H9 (cell line): ENCODE measurements around the gene SCML2. TPM values are rescaled to one million over a fixed set of nuclear protein-coding genes. Genes with fewer than 3 reads are reported as not detected.

Source experiments
- DNase-seq: peaks from one replicate; pipeline ENCODE4 v3.0.0-alpha.2; 2017
- H2AFZ ChIP-seq: one replicate; pipeline ENCODE4 v1.6.1; 2013; ENCODE audit warnings: mild to moderate bottlenecking, low read length, control low read depth, moderate library complexity
- H2AK5ac ChIP-seq: 2 replicates; pipeline ENCODE4 v1.6.1; 2013; ENCODE audit warnings: low read length, control low read depth, mixed read lengths; ENCODE audit not compliant: insufficient read length
- H2BK120ac ChIP-seq: one replicate; pipeline ENCODE4 v1.6.1; 2013; ENCODE audit warnings: low read depth, mild to moderate bottlenecking, low read length, control low read depth, inconsistent platforms; ENCODE audit not compliant: poor library complexity, severe bottlenecking
- H2BK12ac ChIP-seq: 2 replicates; pipeline ENCODE4 v1.6.1; 2013; ENCODE audit warnings: low read length, control low read depth, mixed read lengths, low read depth; ENCODE audit not compliant: insufficient read length
- H2BK15ac ChIP-seq: 2 replicates; pipeline ENCODE4 v1.6.1; 2013; ENCODE audit warnings: low read depth, low read length, control low read depth
- H2BK20ac ChIP-seq: one replicate; pipeline ENCODE4 v1.6.1; 2013; ENCODE audit warnings: low read depth, mild to moderate bottlenecking, low read length, control low read depth, inconsistent platforms; ENCODE audit not compliant: poor library complexity, severe bottlenecking
- H2BK5ac ChIP-seq: 2 replicates; pipeline ENCODE4 v1.6.1; 2013; ENCODE audit warnings: low read length, control low read depth, mixed read lengths; ENCODE audit not compliant: insufficient read length
- H3K14ac ChIP-seq: 2 replicates; pipeline ENCODE4 v1.6.1; 2013; ENCODE audit warnings: low read length, control low read depth; ENCODE audit not compliant: insufficient read depth
- H3K18ac ChIP-seq: 2 replicates; pipeline ENCODE4 v1.6.1; 2013; ENCODE audit warnings: low read depth, mild to moderate bottlenecking, mixed read lengths, low read length, control low read depth; ENCODE audit not compliant: insufficient read length
- H3K23ac ChIP-seq: 2 replicates; pipeline ENCODE4 v1.6.1; 2013; ENCODE audit warnings: low read length, control low read depth, mixed read lengths, low read depth; ENCODE audit not compliant: insufficient read length
- H3K23me2 ChIP-seq: 2 replicates; pipeline ENCODE4 v1.6.1; 2013; ENCODE audit warnings: low read depth, mild to moderate bottlenecking, mixed read lengths, low read length, control low read depth; ENCODE audit not compliant: insufficient read length, poor library complexity, severe bottlenecking
- H3K27ac ChIP-seq: 2 replicates; pipeline ENCODE4 v1.5.1; 2013; ENCODE audit warnings: low read length, control low read depth, mixed read lengths, low read depth; ENCODE audit not compliant: insufficient read length
- H3K27me3 ChIP-seq: 2 replicates; pipeline ENCODE4 v1.6.1; 2013; ENCODE audit warnings: low read length, control low read depth, inconsistent platforms; ENCODE audit not compliant: insufficient read depth
- H3K4ac ChIP-seq: 2 replicates; pipeline ENCODE4 v1.6.1; 2013; ENCODE audit warnings: low read depth, mild to moderate bottlenecking, control low read depth, inconsistent platforms, low read length, moderate library complexity
- H3K4me1 ChIP-seq: 2 replicates; pipeline ENCODE4 v1.6.1; 2013; ENCODE audit warnings: low read length, control low read depth, inconsistent platforms; ENCODE audit not compliant: insufficient read depth
- H3K4me2 ChIP-seq: 2 replicates; pipeline ENCODE4 v1.6.1; 2013; ENCODE audit warnings: low read length, control low read depth, mixed read lengths; ENCODE audit not compliant: insufficient read length, insufficient read depth
- H3K56ac ChIP-seq: 2 replicates; pipeline ENCODE4 v1.6.1; 2013; ENCODE audit warnings: low read depth, mild to moderate bottlenecking, mixed read lengths, low read length, control low read depth; ENCODE audit not compliant: insufficient read length
- H3K79me1 ChIP-seq: 2 replicates; pipeline ENCODE4 v1.6.1; 2013; ENCODE audit warnings: low read depth, mild to moderate bottlenecking, moderate library complexity, low read length, control low read depth, inconsistent platforms; ENCODE audit not compliant: insufficient read depth, poor library complexity, severe bottlenecking
- H3K79me2 ChIP-seq: 2 replicates; pipeline ENCODE4 v1.6.1; 2013; ENCODE audit warnings: low read length, control low read depth, inconsistent platforms; ENCODE audit not compliant: insufficient read depth
- H3K9ac ChIP-seq: 2 replicates; pipeline ENCODE4 v1.6.1; 2013; ENCODE audit warnings: low read length, control low read depth, mixed read lengths; ENCODE audit not compliant: insufficient read length; ENCODE audit errors: extremely low read depth
- H3K9me3 ChIP-seq: one replicate; pipeline ENCODE4 v1.6.1; 2013; ENCODE audit warnings: low read depth, low read length, inconsistent platforms; ENCODE audit not compliant: control insufficient read depth
- H3T11ph ChIP-seq: one replicate; pipeline ENCODE4 v1.6.1; 2013; ENCODE audit warnings: mild to moderate bottlenecking, low read length, control low read depth, inconsistent platforms
- H4K20me1 ChIP-seq: one replicate; pipeline ENCODE4 v1.6.1; 2013; ENCODE audit not compliant: control insufficient read depth, insufficient read length, insufficient read depth
- H4K5ac ChIP-seq: 2 replicates; pipeline ENCODE4 v1.6.1; 2013; ENCODE audit warnings: low read depth, mild to moderate bottlenecking, mixed read lengths, low read length, control low read depth; ENCODE audit not compliant: insufficient read length
- H4K8ac ChIP-seq: replicated peaks from 2 replicates; pipeline ENCODE4 v1.6.1; 2013; ENCODE audit warnings: low read length, control low read depth, mixed read lengths, low read depth; ENCODE audit not compliant: insufficient read length
- H4K91ac ChIP-seq: 2 replicates; pipeline ENCODE4 v1.6.1; 2013; ENCODE audit warnings: low read depth, mild to moderate bottlenecking, moderate library complexity, mixed read lengths, low read length, control low read depth; ENCODE audit not compliant: insufficient read length
- H3K27ac Mint-ChIP-seq, 3 experiments: 2 replicates in 2 of 3; 3 replicates in 1 of 3; pipeline ENCODE4 v1.8.0; 2020 to 2021; ENCODE audit warnings: mixed read lengths in 3 of 3, mild to moderate bottlenecking in 1 of 3, moderate library complexity in 1 of 3
- H3K27me3 Mint-ChIP-seq: 2 replicates; pipeline ENCODE4 v1.8.0; 2021; ENCODE audit warnings: low read depth, mild to moderate bottlenecking, moderate library complexity, mixed read lengths
- H3K36me3 Mint-ChIP-seq, 3 experiments: 2 replicates in 2 of 3; 3 replicates in 1 of 3; pipeline ENCODE4 v1.8.0; 2020 to 2021; ENCODE audit warnings: low read depth in 3 of 3, mixed read lengths in 3 of 3; ENCODE audit not compliant: insufficient read depth in 1 of 3
- H3K4me1 Mint-ChIP-seq, 2 experiments: 2 replicates each; pipeline ENCODE4 v1.8.0; 2020; ENCODE audit warnings: mixed read lengths in 2 of 2
- H3K4me3 Mint-ChIP-seq, 2 experiments: 2 replicates in 1 of 2; 3 replicates in 1 of 2; pipeline ENCODE4 v1.8.0; 2020 to 2021; ENCODE audit warnings: mild to moderate bottlenecking in 2 of 2, mixed read lengths in 2 of 2, moderate library complexity in 1 of 2
- H3K9me3 Mint-ChIP-seq, 2 experiments: 2 replicates in 1 of 2; 3 replicates in 1 of 2; pipeline ENCODE4 v1.8.0; 2020; ENCODE audit warnings: mild to moderate bottlenecking in 2 of 2, mixed read lengths in 2 of 2, moderate library complexity in 1 of 2
- CTCF ChIP-seq: fragments of 200-600 bp; sonication (generic); conservative IDR thresholded peaks from 3 replicates; pipeline ENCODE4 v1.8.0; 2021; ENCODE audit warnings: antibody characterized with exemption, mild to moderate bottlenecking
- WGBS: extraction: QIAGEN DNeasy Blood & Tissue Kit; methylation state at CpG from one replicate; pipeline ENCODE4 v1.1.7; 2013; ENCODE audit warnings: missing lambda C conversion rate, low lambda C conversion rate, mixed read lengths; ENCODE audit not compliant: insufficient read length; ENCODE audit errors: extremely low coverage; 5-methylcytosine and 5-hydroxymethylcytosine counted together
- total RNA-seq: library from RNA; stranded (reverse); gene quantifications from 2 replicates; pipeline ENCODE4 v1.2.1, GENCODE V29; 2021

The SCML2 gene
- total RNA-seq, 1 experiment from 2014 or later: 15.5 TPM

DNA sequence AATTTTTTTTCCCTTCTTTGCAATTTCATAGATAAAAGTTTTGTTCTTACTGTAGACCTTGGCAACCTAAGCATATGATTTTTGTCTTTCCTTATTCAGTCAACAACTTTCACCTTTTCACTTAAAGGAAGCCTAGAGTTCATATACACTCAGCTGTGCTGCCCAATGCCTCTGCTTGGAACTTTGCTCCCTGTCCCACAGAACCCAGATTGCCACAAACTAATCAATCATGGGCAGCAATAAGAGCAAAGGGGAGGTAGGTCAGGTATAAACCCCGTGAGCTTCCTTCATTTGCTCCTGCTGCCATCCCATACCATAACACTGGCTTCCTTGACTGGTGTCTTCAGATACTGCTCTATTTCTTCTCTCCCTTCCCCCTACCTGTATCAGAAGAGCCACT lies 82.8 kb downstream of the SCML2 start:
- H3K4me1 Mint-ChIP-seq: no peaks in the 10 kb centered on the region
- no peak overlapping the region for H3K4ac ChIP-seq
- no peak overlapping the region for H3K4me2 ChIP-seq
- no peaks in the 10 kb centered on the region for H3K4me1 ChIP-seq
- no peak overlapping the region for H2AFZ ChIP-seq
- no peak overlapping the region for H4K91ac ChIP-seq
- no peak overlapping the region for H2BK15ac ChIP-seq
- H3K27ac Mint-ChIP-seq: no peak overlapping the region
- peaks cover 41% of the 10 kb centered on the region for H3K9me3 ChIP-seq
- H4K5ac ChIP-seq: no peak overlapping the region
- H2BK5ac ChIP-seq: no peak overlapping the region
- WGBS: no CpG with 5 or more reads among the region's 1 CpG
- H3K4me3 Mint-ChIP-seq: no peak overlapping the region
- H2AK5ac ChIP-seq: no peak overlapping the region
- H3K79me2 ChIP-seq: no peaks in the 10 kb centered on the region
- H3K23ac ChIP-seq: no peak overlapping the region
- no peak overlapping the region for H2BK120ac ChIP-seq
- no peak overlapping the region for H2BK12ac ChIP-seq
- no peak overlapping the region for H3T11ph ChIP-seq
- no peaks in the 10 kb centered on the region for H4K20me1 ChIP-seq
- no peaks in the 10 kb centered on the region for H3K27me3 Mint-ChIP-seq
- H3K56ac ChIP-seq: no peak overlapping the region
- no peaks in the 10 kb centered on the region for H3K23me2 ChIP-seq
- no peaks in the 10 kb centered on the region for H3K27me3 ChIP-seq
- TF ChIP-seq CTCF: no peak
- no peak overlapping the region for H3K14ac ChIP-seq
- H2BK20ac ChIP-seq: no peak overlapping the region
- no peak for DNase-seq
- peaks cover 17 to 22% (median 21%) of the 10 kb centered on the region in 3 experiments for H3K36me3 Mint-ChIP-seq
- H3K18ac ChIP-seq: no peak overlapping the region
- no peaks in the 10 kb centered on the region for H3K79me1 ChIP-seq
- no peak overlapping the region for H4K8ac ChIP-seq
- no peak overlapping the region for H3K9ac ChIP-seq
- no peak overlapping the region for H3K27ac ChIP-seq
- H3K9me3 Mint-ChIP-seq: peaks cover 72 to 76% of the 10 kb centered on the region in 2 experiments
